NT2/D1 (cell line): ENCODE measurements around the gene TOMM20L.
"Not testable (repeated sequence)": the region's sequence is repeated elsewhere in the genome, so short reads cannot be mapped to it uniquely, and the experiment has no call there.

Source experiments
- DNase-seq: peaks from one replicate; pipeline ENCODE4 v3.0.0-alpha.2; 2011; ENCODE audit warnings: low read depth, low spot score
- H3K27me3 ChIP-seq: 2 replicates; pipeline ENCODE4 v1.6.0; 2011; ENCODE audit warnings: mild to moderate bottlenecking; ENCODE audit not compliant: insufficient read length, insufficient read depth
- H3K36me3 ChIP-seq: 2 replicates; pipeline ENCODE4 v1.6.1; 2011; ENCODE audit warnings: mild to moderate bottlenecking, low read length, mixed read lengths; ENCODE audit not compliant: insufficient read depth, insufficient read length
- H3K4me1 ChIP-seq: 2 replicates; pipeline ENCODE4 v1.5.1; 2011; ENCODE audit not compliant: insufficient read depth, insufficient read length
- H3K4me3 ChIP-seq: 2 replicates; pipeline ENCODE4 v1.5.1; 2011; ENCODE audit warnings: low read depth; ENCODE audit not compliant: insufficient read length
- H3K9ac ChIP-seq: 2 replicates; pipeline ENCODE4 v1.6.0; 2011; ENCODE audit warnings: low read depth; ENCODE audit not compliant: insufficient read length
- H3K9me3 ChIP-seq: 2 replicates; pipeline ENCODE4 v1.5.1; 2011; ENCODE audit warnings: mild to moderate bottlenecking, low read length; ENCODE audit not compliant: insufficient read depth
- SUZ12 ChIP-seq: IDR thresholded peaks from 2 replicates; pipeline ENCODE4 v1.6.1; 2011; ENCODE audit not compliant: insufficient read length, insufficient read depth; ENCODE audit errors: extremely low read depth
- YY1 ChIP-seq: IDR thresholded peaks from 2 replicates; pipeline ENCODE4 v1.6.1; 2011; ENCODE audit not compliant: insufficient read length, insufficient read depth
- ZNF274 ChIP-seq: IDR thresholded peaks from 2 replicates; pipeline ENCODE4 v1.6.1; 2011; ENCODE audit warnings: mild to moderate bottlenecking, low read depth, low read length

TOMM20L gene

GRCh38 chr14:58395812-58396788 lies at the start of gene TOMM20L:
TOMM20L (plus strand) TSS chr14:58395930; CDS start chr14:58395958, 28 bp downstream.
- no peak for TF ChIP-seq SUZ12
- H3K9me3 ChIP-seq: no peaks in the 10 kb centered on the region
- peaks cover 2% of the 10 kb centered on the region for H3K4me1 ChIP-seq
- peak within 1 kb of the TSS; percentile 79 for H3K9ac ChIP-seq
- DNase-seq: peak; percentile 52
- no peaks in the 10 kb centered on the region for H3K36me3 ChIP-seq
- H3K4me3 ChIP-seq: peak within 1 kb of the TSS; percentile 51
- peaks cover 12% of the 10 kb centered on the region for H3K27me3 ChIP-seq

GRCh38 chr14:58353516-58354299 lies 42.0 kb upstream of the TOMM20L start:
- Histone ChIP-seq H3K4me3 (no peak overlapping the region), H3K9ac (no peak overlapping the region), H3K27me3 (no peaks in the 10 kb centered on the region), H3K4me1 (no peaks in the 10 kb centered on the region), H3K9me3 (no peaks in the 10 kb centered on the region), H3K36me3 (peaks cover 19% of the 10 kb centered on the region)
- no peak for DNase-seq
- no peak for TF ChIP-seq SUZ12
- no peak for TF ChIP-seq YY1
- no peak for TF ChIP-seq ZNF274

GRCh38 chr14:58354808-58355207 lies 40.9 kb upstream of the TOMM20L start:
- H3K4me3 ChIP-seq: no peak overlapping the region
- peaks cover 21% of the 10 kb centered on the region for H3K36me3 ChIP-seq
- no peaks in the 10 kb centered on the region for H3K4me1 ChIP-seq
- no peaks in the 10 kb centered on the region for H3K9me3 ChIP-seq
- no peak for DNase-seq
- no peaks in the 10 kb centered on the region for H3K27me3 ChIP-seq
- TF ChIP-seq YY1: no peak
- TF ChIP-seq ZNF274: no peak
- TF ChIP-seq SUZ12: no peak
- H3K9ac ChIP-seq: no peak overlapping the region

DNA sequence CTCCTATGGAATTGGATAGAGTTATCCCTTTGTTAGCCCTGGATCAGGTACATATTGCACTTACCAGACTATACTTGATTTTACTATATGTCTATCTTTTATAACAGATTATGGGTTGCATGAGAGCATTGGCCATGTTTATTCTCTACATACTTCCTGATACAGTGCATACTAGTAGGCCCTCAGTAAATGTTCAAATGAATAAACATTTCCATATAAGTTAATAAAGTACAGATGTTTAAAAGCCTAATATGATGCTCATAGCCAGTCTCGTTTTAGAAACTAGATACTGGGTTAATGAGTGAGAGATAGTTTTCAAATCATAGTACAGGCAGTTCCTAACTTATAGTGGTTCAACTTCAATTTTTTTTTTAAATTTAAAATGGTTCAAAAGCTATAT lies 39.5 kb upstream of the TOMM20L start:
- DNase-seq: no peak
- H3K36me3 ChIP-seq: peaks cover 25% of the 10 kb centered on the region
- TF ChIP-seq SUZ12 (no peak), YY1 (no peak)
- no peaks in the 10 kb centered on the region for H3K4me1 ChIP-seq
- no peaks in the 10 kb centered on the region for H3K9me3 ChIP-seq
- no peak overlapping the region for H3K4me3 ChIP-seq
- H3K27me3 ChIP-seq: no peaks in the 10 kb centered on the region
- no peak overlapping the region for H3K9ac ChIP-seq

- not testable (repeated sequence) for H3K9me3 ChIP-seq, H3K9ac ChIP-seq, H3K27me3 ChIP-seq, DNase-seq, H3K4me3 ChIP-seq, H3K4me1 ChIP-seq
- H3K36me3 ChIP-seq: peaks cover 26% of the 10 kb centered on the region
Measured at GRCh38 chr14:58362272-58362671, 33.5 kb upstream of the TOMM20L start.

- no peaks in the 10 kb centered on the region for H3K27me3 ChIP-seq
- no peaks in the 10 kb centered on the region for H3K4me1 ChIP-seq
- H3K9ac ChIP-seq: no peak overlapping the region
- no peak overlapping the region for H3K4me3 ChIP-seq
- no peaks in the 10 kb centered on the region for H3K9me3 ChIP-seq
- DNase-seq: no peak
- TF ChIP-seq ZNF274: no peak
- TF ChIP-seq SUZ12: no peak
- no peak for TF ChIP-seq YY1
- peaks cover 29% of the 10 kb centered on the region for H3K36me3 ChIP-seq
Measured at GRCh38 chr14:58362798-58363412, 32.8 kb upstream of the TOMM20L start.

DNA sequence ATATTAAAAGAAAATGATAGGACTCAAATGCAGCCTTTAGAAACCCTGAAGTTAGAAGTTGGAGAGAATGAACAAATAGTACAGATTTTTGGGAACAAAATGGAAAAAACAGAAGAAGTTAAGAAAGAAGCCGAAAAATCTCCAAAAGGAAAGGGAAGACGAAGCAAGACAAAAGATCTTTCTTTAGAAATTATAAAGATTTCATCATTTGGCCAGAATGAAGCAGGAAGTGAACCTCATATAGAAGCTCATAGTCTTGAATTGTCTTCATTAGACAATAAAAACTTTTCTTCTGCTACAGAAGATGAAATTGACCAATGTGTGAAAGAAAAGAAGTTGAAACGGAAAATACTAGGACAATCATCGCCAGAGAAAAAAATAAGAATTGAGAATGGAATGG lies 31.4 kb upstream of the TOMM20L start:
- no peaks in the 10 kb centered on the region for H3K9me3 ChIP-seq
- no peak overlapping the region for H3K9ac ChIP-seq
- no peaks in the 10 kb centered on the region for H3K4me1 ChIP-seq
- TF ChIP-seq SUZ12 (no peak), ZNF274 (no peak), YY1 (no peak)
- peaks cover 29% of the 10 kb centered on the region for H3K36me3 ChIP-seq
- DNase-seq: no peak
- H3K27me3 ChIP-seq: no peaks in the 10 kb centered on the region
- no peak overlapping the region for H3K4me3 ChIP-seq
